SK-N-SH treated with all-trans-retinoic acid at 6 μM for 48 hours (cell line): ENCODE results near the gene PAXIP1.
"Not testable (repeated sequence)": the region's sequence is repeated elsewhere in the genome, so short reads cannot be mapped to it uniquely, and the experiment has no call there.

Source experiments
- CREB5 ChIP-seq: fragments of 250-450 bp; sonication (Bioruptor Pico); IDR thresholded peaks from 2 replicates; pipeline ENCODE4 v1.5.1; 2020; ENCODE audit warnings: low read depth, mild to moderate bottlenecking, moderate library complexity
- CSDC2 ChIP-seq: fragments of 250-450 bp; sonication (Bioruptor Pico); IDR thresholded peaks from 2 replicates; pipeline ENCODE4 v1.5.0; 2020; ENCODE audit warnings: mild to moderate bottlenecking, moderate library complexity
- PATZ1 ChIP-seq: fragments of 250-450 bp; sonication (Bioruptor Pico); IDR thresholded peaks from 2 replicates; pipeline ENCODE4 v1.8.0; 2020; ENCODE audit warnings: mild to moderate bottlenecking, moderate library complexity, borderline replicate concordance
- TOX ChIP-seq: fragments of 250-450 bp; sonication (Bioruptor Pico); IDR thresholded peaks from 2 replicates; pipeline ENCODE4 v1.8.0; 2021; ENCODE audit warnings: mild to moderate bottlenecking, moderate library complexity, borderline replicate concordance
- TSHZ2 ChIP-seq: fragments of 250-450 bp; sonication (Bioruptor Pico); IDR thresholded peaks from 2 replicates; pipeline ENCODE4 v1.5.0; 2020; ENCODE audit warnings: mild to moderate bottlenecking, moderate library complexity
- ZFP30 ChIP-seq: fragments of 450-650 bp; formaldehyde crosslinking; IDR thresholded peaks from 2 replicates; pipeline ENCODE4 v1.5.0; 2022; ENCODE audit warnings: mild to moderate bottlenecking, moderate library complexity
- ZNF565 ChIP-seq: fragments of 450-650 bp; formaldehyde crosslinking; conservative IDR thresholded peaks from 2 replicates; pipeline ENCODE4 v1.5.0; 2020; ENCODE audit warnings: low read depth, mild to moderate bottlenecking, moderate library complexity
- ZNF70 ChIP-seq: fragments of 450-650 bp; formaldehyde crosslinking; IDR thresholded peaks from 2 replicates; pipeline ENCODE4 v1.5.0; 2020; ENCODE audit warnings: mild to moderate bottlenecking, moderate library complexity

GRCh38 chr7:155034495-155034894 is 31.6 kb upstream of the PAXIP1 start:
- TF ChIP-seq CREB5 (CRISPR knock-in tag); ZNF70 (CRISPR knock-in tag); TOX (CRISPR knock-in tag); ZFP30 (CRISPR knock-in tag); TSHZ2; PATZ1 (CRISPR knock-in tag); CSDC2 (CRISPR knock-in tag); ZNF565 (CRISPR knock-in tag): not testable (repeated sequence)
